HL-60 (cell line): ENCODE results near the gene SIVA1.

Experiments
- CTCF ChIP-seq: IDR thresholded peaks from one replicate; pipeline ENCODE4 v1.5.1; 2011; ENCODE audit warnings: low read length, control low read depth, inconsistent platforms; ENCODE audit not compliant: insufficient read depth
- GABPA ChIP-seq: IDR thresholded peaks from 2 replicates; pipeline ENCODE4 v1.6.1; 2012; ENCODE audit warnings: low read depth
- POLR2AphosphoS5 ChIP-seq: IDR thresholded peaks from 2 replicates; pipeline ENCODE4 v1.6.1; 2012; ENCODE audit warnings: low read depth
- TF ChIP-seq, protein P1 (sequence below): IDR thresholded peaks from 2 replicates; pipeline ENCODE4 v1.6.1; 2012; ENCODE audit warnings: low read depth; ENCODE audit not compliant: insufficient replicate concordance

DNA sequence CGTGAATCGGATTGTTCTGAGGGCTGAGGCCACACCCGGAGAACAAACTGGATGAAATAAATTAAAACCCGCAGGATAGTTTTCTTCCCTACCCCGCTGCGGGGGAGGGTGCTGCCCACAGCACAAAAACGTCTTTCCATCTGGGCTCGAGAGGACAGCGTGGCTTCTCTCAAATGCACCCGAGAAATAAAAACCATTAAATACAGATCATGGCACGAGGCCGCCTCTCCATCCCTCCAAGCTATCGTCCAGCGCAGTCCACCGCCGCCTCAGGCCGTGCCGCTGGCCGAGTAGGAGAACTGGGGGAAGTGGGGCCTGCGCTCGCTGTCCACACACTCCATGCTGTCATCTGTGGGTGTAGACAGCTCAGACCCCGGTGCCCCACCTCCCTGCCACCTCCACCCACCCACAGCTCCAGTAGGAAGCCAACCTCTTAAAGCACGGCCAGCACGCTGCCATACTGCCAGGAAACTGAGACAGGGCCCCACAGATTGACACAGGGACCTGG lies 17.2 kb downstream of the SIVA1 start:
- TF ChIP-seq CTCF (no peak), POLR2AphosphoS5 (0 out of 2 replicates have a peak, but pooled peaks have one; percentile 38), GABPA (no peak)
- TF ChIP-seq, protein P1, sequence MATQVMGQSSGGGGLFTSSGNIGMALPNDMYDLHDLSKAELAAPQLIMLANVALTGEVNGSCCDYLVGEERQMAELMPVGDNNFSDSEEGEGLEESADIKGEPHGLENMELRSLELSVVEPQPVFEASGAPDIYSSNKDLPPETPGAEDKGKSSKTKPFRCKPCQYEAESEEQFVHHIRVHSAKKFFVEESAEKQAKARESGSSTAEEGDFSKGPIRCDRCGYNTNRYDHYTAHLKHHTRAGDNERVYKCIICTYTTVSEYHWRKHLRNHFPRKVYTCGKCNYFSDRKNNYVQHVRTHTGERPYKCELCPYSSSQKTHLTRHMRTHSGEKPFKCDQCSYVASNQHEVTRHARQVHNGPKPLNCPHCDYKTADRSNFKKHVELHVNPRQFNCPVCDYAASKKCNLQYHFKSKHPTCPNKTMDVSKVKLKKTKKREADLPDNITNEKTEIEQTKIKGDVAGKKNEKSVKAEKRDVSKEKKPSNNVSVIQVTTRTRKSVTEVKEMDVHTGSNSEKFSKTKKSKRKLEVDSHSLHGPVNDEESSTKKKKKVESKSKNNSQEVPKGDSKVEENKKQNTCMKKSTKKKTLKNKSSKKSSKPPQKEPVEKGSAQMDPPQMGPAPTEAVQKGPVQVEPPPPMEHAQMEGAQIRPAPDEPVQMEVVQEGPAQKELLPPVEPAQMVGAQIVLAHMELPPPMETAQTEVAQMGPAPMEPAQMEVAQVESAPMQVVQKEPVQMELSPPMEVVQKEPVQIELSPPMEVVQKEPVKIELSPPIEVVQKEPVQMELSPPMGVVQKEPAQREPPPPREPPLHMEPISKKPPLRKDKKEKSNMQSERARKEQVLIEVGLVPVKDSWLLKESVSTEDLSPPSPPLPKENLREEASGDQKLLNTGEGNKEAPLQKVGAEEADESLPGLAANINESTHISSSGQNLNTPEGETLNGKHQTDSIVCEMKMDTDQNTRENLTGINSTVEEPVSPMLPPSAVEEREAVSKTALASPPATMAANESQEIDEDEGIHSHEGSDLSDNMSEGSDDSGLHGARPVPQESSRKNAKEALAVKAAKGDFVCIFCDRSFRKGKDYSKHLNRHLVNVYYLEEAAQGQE, result no peak
